Endothelial cell of umbilical vein (primary cell): ENCODE measurements around the gene PILRB. TPM values are rescaled to one million over a fixed set of nuclear protein-coding genes. Genes with fewer than 3 reads are reported as not detected.

Source experiments
- BruUV-seq: library from RNA; stranded (reverse); fragments of 400-500 nt; replicated peaks from 2 replicates; lab custom pipeline; 2021; lab: Mats Ljungman, UMichigan
- CTCF ChIA-PET: fragments of 300-600, 350-600 bp; sonication (Branson Sonifier 250); formaldehyde crosslinking; loops from one replicate; lab custom pipeline; 2021; ENCODE audit warnings: antibody characterized with exemption, inconsistent platforms; lab: Charles Lee
- POLR2A ChIA-PET: fragments of 300-600, 350-600 bp; sonication (Branson Sonifier 250); formaldehyde crosslinking; loops from one replicate; lab custom pipeline; 2021; ENCODE audit warnings: antibody characterized with exemption, inconsistent platforms; lab: Charles Lee
- DNase-seq: peaks from one replicate; pipeline ENCODE4 v3.0.0-alpha.2; 2011; ENCODE audit warnings: low read depth, low spot score
- FAIRE-seq: peaks from 2 replicates; lab custom pipeline; 2011; peaks lifted over from hg19 to GRCh38; lab: Jason Lieb, UNC
- H2AFZ ChIP-seq: 2 replicates; pipeline ENCODE4 v1.6.0; 2012; ENCODE audit warnings: low read depth, low read length, control low read depth, inconsistent platforms
- H3K27ac ChIP-seq: 2 replicates; pipeline ENCODE4 v1.5.1; 2011; ENCODE audit warnings: low read depth, mild to moderate bottlenecking, control low read depth, low read length, moderate library complexity; ENCODE audit not compliant: insufficient read depth
- H3K27me3 ChIP-seq, 2 experiments: 2 replicates each; pipeline versions ENCODE4 v1.6.0 to v1.6.1; 2011; ENCODE audit warnings: low read length in 2 of 2, mixed read lengths in 1 of 2; ENCODE audit not compliant: control insufficient read depth in 2 of 2, insufficient read depth in 2 of 2
- H3K36me3 ChIP-seq, 2 experiments: 2 replicates in 1 of 2; 3 replicates in 1 of 2; pipeline ENCODE4 v1.5.1; 2011; ENCODE audit warnings: low read length in 2 of 2, mild to moderate bottlenecking in 1 of 2, moderate library complexity in 1 of 2; ENCODE audit not compliant: control insufficient read depth in 2 of 2, insufficient read depth in 2 of 2; ENCODE audit errors: extremely low read depth in 1 of 2
- H3K4me1 ChIP-seq: 3 replicates; pipeline ENCODE4 v1.5.1; 2011; ENCODE audit warnings: mild to moderate bottlenecking, low read length; ENCODE audit not compliant: control insufficient read depth, insufficient read depth; ENCODE audit errors: extremely low read depth
- H3K4me2 ChIP-seq: 2 replicates; pipeline ENCODE4 v1.6.1; 2011; ENCODE audit warnings: low read length, control low read depth, mixed read lengths; ENCODE audit not compliant: insufficient read depth
- H3K4me3 ChIP-seq, 3 experiments: fragments of 200-600 bp in 1 of 3; sonication (generic), shearing (Covaris generic) in 1 of 3; replicated peaks in 1 of 3; 2 replicates each; pipeline ENCODE4 v1.5.1; 2011 to 2016; ENCODE audit warnings: control low read depth in 3 of 3, low read length in 3 of 3, mild to moderate bottlenecking in 2 of 3, inconsistent platforms in 1 of 3, low read depth in 1 of 3, moderate library complexity in 1 of 3; ENCODE audit not compliant: insufficient read depth in 1 of 3
- H3K79me2 ChIP-seq: 2 replicates; pipeline ENCODE4 v1.6.0; 2012; ENCODE audit warnings: low read length, inconsistent platforms; ENCODE audit not compliant: control insufficient read depth, insufficient read depth
- H3K9ac ChIP-seq: replicated peaks from 2 replicates; pipeline ENCODE3; 2011; ENCODE audit warnings: low read length, control low read depth; ENCODE audit not compliant: insufficient read depth; ENCODE audit errors: extremely low read depth
- H3K9me1 ChIP-seq: replicated peaks from 3 replicates; pipeline ENCODE4 v1.6.0; 2011; ENCODE audit warnings: mild to moderate bottlenecking, low read length; ENCODE audit not compliant: control insufficient read depth, insufficient read depth; ENCODE audit errors: extremely low read depth
- H3K9me3 ChIP-seq: replicated peaks from 2 replicates; pipeline ENCODE4 v1.5.1; 2012; ENCODE audit warnings: low read length, inconsistent platforms; ENCODE audit not compliant: control insufficient read depth, insufficient read depth
- H4K20me1 ChIP-seq: replicated peaks from 2 replicates; pipeline ENCODE3; 2011; ENCODE audit warnings: mild to moderate bottlenecking, low read length; ENCODE audit not compliant: control insufficient read depth, insufficient read depth; ENCODE audit errors: extremely low read depth
- EZH2 ChIP-seq: IDR thresholded peaks from 2 replicates; pipeline ENCODE4 v1.6.1; 2012; ENCODE audit warnings: borderline replicate concordance, low read depth, mild to moderate bottlenecking, moderate library complexity, low read length, inconsistent platforms; ENCODE audit not compliant: severe bottlenecking
- FOS ChIP-seq: IDR thresholded peaks from 2 replicates; pipeline ENCODE4 v1.6.1; 2011; ENCODE audit warnings: mild to moderate bottlenecking, low read length, moderate library complexity, borderline replicate concordance; ENCODE audit not compliant: insufficient read depth
- MAX ChIP-seq: IDR thresholded peaks from 2 replicates; pipeline ENCODE4 v1.6.1; 2011; ENCODE audit not compliant: insufficient read depth, insufficient read length
- MYC ChIP-seq: IDR thresholded peaks from one replicate; pipeline ENCODE4 v1.6.1; 2011; ENCODE audit warnings: mild to moderate bottlenecking, low read depth, low read length
- POLR2AphosphoS5 ChIP-seq: IDR thresholded peaks from 2 replicates; pipeline ENCODE4 v1.6.1; 2012; ENCODE audit warnings: low read depth, mild to moderate bottlenecking, control low read depth, low read length, moderate library complexity; ENCODE audit not compliant: insufficient read depth
- dilution Hi-C: fragments of 300-500 bp; cut with MboI; formaldehyde crosslinking; loops from one replicate; pipeline ENCODE4 v1.15.0; 2019; ENCODE audit warnings: low sequenced_read_pairs; ENCODE audit not compliant: extremely low pct_ligation_motif_present
- intact Hi-C: fragments of 100-400 bp; cut with micrococcal nuclease; formaldehyde crosslinking; loops from one replicate; pipeline ENCODE4 v1.10.0; 2022
- polyA plus RNA-seq, 4 experiments: library from polyadenylated mRNA; depleted of rRNA in 3 of 4; stranded (reverse) in 3 of 4; unstranded in 1 of 4; fragments of >200 nt; gene quantifications; 2 replicates each; pipeline versions ENCODE4 v1.2.1 to v1.2.3, GENCODE V29; 2011 to 2012; ENCODE audit warnings: missing spikeins in 1 of 4
- total RNA-seq: library from RNA; stranded (reverse); gene quantifications from 2 replicates; pipeline ENCODE4 v1.2.3, GENCODE V29; 2021
- TF ChIP-seq, protein P1 (sequence below), 2 donors: IDR thresholded peaks; 1 replicate in 1 of 2; 2 replicates in 1 of 2; pipeline ENCODE4 v1.5.1; 2011; ENCODE audit warnings: low read length in 2 of 2, mild to moderate bottlenecking in 2 of 2, moderate library complexity in 2 of 2, control low read depth in 1 of 2, inconsistent platforms in 1 of 2, low read depth in 1 of 2; ENCODE audit not compliant: insufficient read depth in 1 of 2; ENCODE audit errors: extremely low read depth in 1 of 2

PILRB gene
- total and polyA plus RNA-seq, 2 donors (not counting 3 experiments of a cell fraction or from before 2014, with no cell fraction given): 42.5 to 45.2 TPM

GRCh38 chr7:100387695-100388094, 29.8 kb downstream of the PILRB start:
- H3K79me2 ChIP-seq: no peaks in the 10 kb centered on the region
- dilution Hi-C loops (no loop called here), intact Hi-C loops (no loop called here)
- H3K9ac ChIP-seq: no peak overlapping the region
- peaks cover 9 to 12% of the 10 kb centered on the region in 2 experiments for H3K27me3 ChIP-seq
- ChIA-PET CTCF (interaction anchor here (1.0 kb wide), 1 partner anchor 20 kb away, joined by 3 read pairs; no protein-coding TSS in a partner anchor), POLR2A (no interaction called here)
- no peak for DNase-seq
- H3K9me3 ChIP-seq: no peaks in the 10 kb centered on the region
- H3K4me2 ChIP-seq: no peak overlapping the region
- H4K20me1 ChIP-seq: no peaks in the 10 kb centered on the region
- H2AFZ ChIP-seq: no peak overlapping the region
- H3K4me3 ChIP-seq: no peak overlapping the region
- no peaks in the 10 kb centered on the region for H3K36me3 ChIP-seq
- H3K9me1 ChIP-seq: no peaks in the 10 kb centered on the region
- peaks cover 6% of the 10 kb centered on the region for H3K4me1 ChIP-seq
- FAIRE-seq: no peak
- TF ChIP-seq POLR2AphosphoS5: no peak
- no peak overlapping the region for H3K27ac ChIP-seq
- BruUV-seq: no TSS peak

- dilution Hi-C loops: no loop called here
- Histone ChIP-seq H3K79me2 (no peaks in the 10 kb centered on the region), H2AFZ (no peak overlapping the region), H3K27ac (no peak overlapping the region), H3K36me3 (no peaks in the 10 kb centered on the region), H3K4me1 (peaks cover 5% of the 10 kb centered on the region), H3K9me1 (no peaks in the 10 kb centered on the region), H3K9ac (no peak overlapping the region), H3K4me3 (no peak overlapping the region), H3K4me2 (no peak overlapping the region), H3K9me3 (no peaks in the 10 kb centered on the region), H4K20me1 (no peaks in the 10 kb centered on the region), H3K27me3 (peaks cover 9 to 18% of the 10 kb centered on the region in 2 experiments)
- TF ChIP-seq POLR2AphosphoS5: no peak
- no peak for TF ChIP-seq EZH2
- TF ChIP-seq MYC: no peak
- TF ChIP-seq FOS: no peak
- TF ChIP-seq, protein P1, sequence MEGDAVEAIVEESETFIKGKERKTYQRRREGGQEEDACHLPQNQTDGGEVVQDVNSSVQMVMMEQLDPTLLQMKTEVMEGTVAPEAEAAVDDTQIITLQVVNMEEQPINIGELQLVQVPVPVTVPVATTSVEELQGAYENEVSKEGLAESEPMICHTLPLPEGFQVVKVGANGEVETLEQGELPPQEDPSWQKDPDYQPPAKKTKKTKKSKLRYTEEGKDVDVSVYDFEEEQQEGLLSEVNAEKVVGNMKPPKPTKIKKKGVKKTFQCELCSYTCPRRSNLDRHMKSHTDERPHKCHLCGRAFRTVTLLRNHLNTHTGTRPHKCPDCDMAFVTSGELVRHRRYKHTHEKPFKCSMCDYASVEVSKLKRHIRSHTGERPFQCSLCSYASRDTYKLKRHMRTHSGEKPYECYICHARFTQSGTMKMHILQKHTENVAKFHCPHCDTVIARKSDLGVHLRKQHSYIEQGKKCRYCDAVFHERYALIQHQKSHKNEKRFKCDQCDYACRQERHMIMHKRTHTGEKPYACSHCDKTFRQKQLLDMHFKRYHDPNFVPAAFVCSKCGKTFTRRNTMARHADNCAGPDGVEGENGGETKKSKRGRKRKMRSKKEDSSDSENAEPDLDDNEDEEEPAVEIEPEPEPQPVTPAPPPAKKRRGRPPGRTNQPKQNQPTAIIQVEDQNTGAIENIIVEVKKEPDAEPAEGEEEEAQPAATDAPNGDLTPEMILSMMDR (IDR thresholded peaks at IDR 0.05; ENCODE audit: extremely low read depth in 1 of 2, insufficient read depth in 1 of 2, low read depth in 1 of 2, low read length in 2 of 2): no peak
- no peak for TF ChIP-seq MAX
- CTCF ChIA-PET: interaction anchor here (3.4 kb wide), 1 partner anchor 18 kb away, joined by 12 read pairs; no protein-coding TSS in a partner anchor
- no TSS peak for BruUV-seq
- intact Hi-C loops: no loop called here
- POLR2A ChIA-PET: no interaction called here
- FAIRE-seq: no peak
- no peak for DNase-seq
Observed at GRCh38 chr7:100389437-100390088, 31.6 kb downstream of the PILRB start.
